ENCODE results near the gene OBSL1. TPM values are rescaled to one million over a fixed set of nuclear protein-coding genes. Genes with fewer than 3 reads are reported as not detected.

OBSL1 gene
- total and polyA plus RNA-seq, 9 donors, result 53.2 to 740 (median 468) TPM

GRCh38 chr2:219543596-219544358 lies 27.6 kb downstream of the OBSL1 start, which contains the start of the genes CHPF and TMEM198:
CHPF (minus strand) TSS chr2:219543809; CDS start chr2:219543538, 271 bp downstream.
TMEM198 (plus strand) TSS chr2:219544028; CDS start chr2:219544728, 700 bp downstream.
- peak; percentile 99 for DNase-seq
- Histone ChIP-seq H3K4me1 (ENCODE audit: insufficient read depth) (peaks cover 9% of the 10 kb centered on the region), H3K27ac (peak within 1 kb of the TSS; percentile 88 to 95), H3K9me3 (no peaks in the 10 kb centered on the region), H3K36me3 (no peaks in the 10 kb centered on the region), H3K4me3 (peak within 1 kb of the TSS; percentile 82), H3K27me3 (no peaks in the 10 kb centered on the region)
- 0 to 1% (median 0%) methylated on average over 37 to 75 of the region's 75 CpGs for WGBS, 3 donors
- intact Hi-C loops (cut with DNase I), result loop anchor here (2.0 to 5.0 kb wide), 3 partner anchors 99 to 144 kb away; no protein-coding TSS in a partner anchor
- TF ChIP-seq EP300 (IDR thresholded peaks at IDR 0.05) (peak; percentile 77), POLR2A (IDR thresholded peaks at IDR 0.05) (peak; percentile 74), CTCF (IDR thresholded peaks at IDR 0.05) (no peak)

GRCh38 chr2:219542931-219543595 lies 28.3 kb downstream of the OBSL1 start:
- TF ChIP-seq EP300 (IDR thresholded peaks at IDR 0.05) (no peak), POLR2A (IDR thresholded peaks at IDR 0.05) (no peak), CTCF (IDR thresholded peaks at IDR 0.05) (no peak)
- intact Hi-C loops (cut with DNase I), result loop anchor here (2.0 to 5.0 kb wide), 3 partner anchors 99 to 144 kb away; no protein-coding TSS in a partner anchor
- Histone ChIP-seq H3K36me3 (no peaks in the 10 kb centered on the region), H3K9me3 (no peaks in the 10 kb centered on the region), H3K27ac (peak overlapping the region; percentile 88 to 95), H3K4me1 (ENCODE audit: insufficient read depth) (peaks cover 12% of the 10 kb centered on the region), H3K4me3 (peak overlapping the region; percentile 82), H3K27me3 (no peaks in the 10 kb centered on the region)
- WGBS, 3 donors, result 0 to 1% (median 0%) methylated on average over 40 to 66 of the region's 66 CpGs
- DNase-seq, result peak in 1 of 5 donors; percentile 67

- DNase-seq, result peak; percentile 72 to 87 (median 86)
- TF ChIP-seq POLR2A (IDR thresholded peaks at IDR 0.05), result no peak
- peak; percentile 91 to 98 (median 98) for TF ChIP-seq CTCF (IDR thresholded peaks at IDR 0.05)
- TF ChIP-seq EP300 (IDR thresholded peaks at IDR 0.05), result no peak
- no peaks in the 10 kb centered on the region for H3K27me3 ChIP-seq
- H3K27ac ChIP-seq, result peak overlapping the region; percentile 28 to 95
- intact Hi-C loops (cut with DNase I), result loop anchor here (1.0 to 5.0 kb wide), 4 partner anchors 101 to 146 kb away; no protein-coding TSS in a partner anchor
- H3K36me3 ChIP-seq, result no peaks in the 10 kb centered on the region
- WGBS, 3 donors, result 9 to 22% (median 14%) methylated on average over 37 to 48 of the region's 48 CpGs
- peaks cover 12% of the 10 kb centered on the region for H3K4me1 ChIP-seq (ENCODE audit: insufficient read depth)
- H3K9me3 ChIP-seq, result no peaks in the 10 kb centered on the region
- no peak overlapping the region for H3K4me3 ChIP-seq
These were observed 29.6 kb downstream of the OBSL1 start for GRCh38 chr2:219541611-219542180.

Data from ovary (tissue), 9 donors.